Measurements from ENCODE around the gene XRCC1.

XRCC1 gene

GRCh38 chr19:43498233-43498842 lies 77.0 kb downstream of the XRCC1 start:
- no peak for DNase-seq (ENCODE audit: extremely low spot score)
- ChIA-PET POLR2A (interaction anchor here (1.1 kb wide), 1 partner anchor 15 kb away, joined by 4 read pairs; no protein-coding TSS in a partner anchor), CTCF (interaction anchor here (0.6 to 1.5 kb wide), 4 partner anchors 21 to 57 kb away, joined by 3 to 6 read pairs (median 4); no protein-coding TSS in a partner anchor)
- no peak for TF ChIP-seq CTCF (IDR thresholded peaks at IDR 0.05; ENCODE audit: control extremely low read depth, extremely low read depth, low read depth, missing control alignments)

GRCh38 chr19:43496960-43497359 lies 78.4 kb downstream of the XRCC1 start:
- TF ChIP-seq CTCF (IDR thresholded peaks at IDR 0.05; ENCODE audit: control extremely low read depth, extremely low read depth, low read depth, missing control alignments), result no peak
- ChIA-PET CTCF (interaction anchor here (1.9 kb wide), 1 partner anchor 50 kb away, joined by 8 read pairs; no protein-coding TSS in a partner anchor), POLR2A (interaction anchor here (0.7 kb wide), 1 partner anchor 62 kb away, joined by 3 read pairs; no protein-coding TSS in a partner anchor)
- DNase-seq (ENCODE audit: extremely low spot score), result no peak

GRCh38 chr19:43495082-43495481 lies 80.2 kb downstream of the XRCC1 start:
- ChIA-PET POLR2A (no interaction called here), CTCF (interaction anchor here (0.9 to 2.3 kb wide), 6 partner anchors 9 to 48 kb away, joined by 3 to 8 read pairs (median 5); partner anchors contain the start of gene PHLDB3)
- no peak for DNase-seq (ENCODE audit: extremely low spot score)
- TF ChIP-seq CTCF (IDR thresholded peaks at IDR 0.05; ENCODE audit: control extremely low read depth, extremely low read depth, low read depth, missing control alignments), result no peak
